Muscle layer of duodenum (tissue), 2 donors: ENCODE data around the gene OPCML.

Experiments
- H3K27ac ChIP-seq: one replicate; pipeline ENCODE4 v1.7.0; 2013; ENCODE audit warnings: mild to moderate bottlenecking, low read length
- H3K27me3 ChIP-seq: one replicate; pipeline ENCODE4 v1.7.0; 2013; ENCODE audit warnings: low read depth, mild to moderate bottlenecking, control low read depth, low read length
- H3K36me3 ChIP-seq, 2 donors: one replicate each; pipeline ENCODE4 v1.7.0; 2013; ENCODE audit warnings: low read length in 2 of 2, control low read depth in 1 of 2, mild to moderate bottlenecking in 1 of 2; ENCODE audit not compliant: insufficient read depth in 2 of 2, control insufficient read depth in 1 of 2
- H3K4me1 ChIP-seq, 2 donors: one replicate each; pipeline ENCODE4 v1.7.0; 2013; ENCODE audit warnings: low read length in 2 of 2, mild to moderate bottlenecking in 2 of 2, control low read depth in 1 of 2, moderate library complexity in 1 of 2; ENCODE audit not compliant: insufficient read depth in 2 of 2, control insufficient read depth in 1 of 2
- H3K4me3 ChIP-seq, 2 donors: one replicate each; pipeline ENCODE4 v1.7.0; 2013; ENCODE audit warnings: low read length in 2 of 2, low read depth in 1 of 2, mild to moderate bottlenecking in 1 of 2
- H3K9me3 ChIP-seq, 2 donors: one replicate each; pipeline ENCODE4 v1.7.0; 2013; ENCODE audit warnings: low read length in 2 of 2, control low read depth in 1 of 2, mild to moderate bottlenecking in 1 of 2; ENCODE audit not compliant: control insufficient read depth in 1 of 2
- donor health status: healthy.

Gene OPCML

GRCh38 chr11:133516845-133517244 lies 15.5 kb downstream of the OPCML start:
- Histone ChIP-seq H3K36me3 (no peaks in the 10 kb centered on the region), H3K27ac (no peak overlapping the region), H3K4me1 (no peaks in the 10 kb centered on the region), H3K4me3 (no peak overlapping the region), H3K27me3 (no peaks in the 10 kb centered on the region), H3K9me3 (no peaks in the 10 kb centered on the region)

- Histone ChIP-seq H3K4me1 (no peaks in the 10 kb centered on the region), H3K27ac (no peak overlapping the region), H3K4me3 (no peak overlapping the region)
Measured at GRCh38 chr11:133515107-133515506, 17.2 kb downstream of the OPCML start.

GRCh38 chr11:133509924-133510697 lies 22.2 kb downstream of the OPCML start:
- no peaks in the 10 kb centered on the region for H3K4me1 ChIP-seq
- H3K36me3 ChIP-seq = no peaks in the 10 kb centered on the region
- H3K27ac ChIP-seq = no peak overlapping the region
- no peak overlapping the region for H3K4me3 ChIP-seq
- no peaks in the 10 kb centered on the region for H3K27me3 ChIP-seq
- no peaks in the 10 kb centered on the region for H3K9me3 ChIP-seq

More at GRCh38 chr11:133515107-133515506, 17.2 kb downstream of the OPCML start:
- no peaks in the 10 kb centered on the region for H3K36me3 ChIP-seq
- no peaks in the 10 kb centered on the region for H3K27me3 ChIP-seq
- H3K9me3 ChIP-seq = no peaks in the 10 kb centered on the region

- Histone ChIP-seq H3K4me1 (no peaks in the 10 kb centered on the region), H3K4me3 (no peak overlapping the region), H3K36me3 (no peaks in the 10 kb centered on the region), H3K27me3 (no peaks in the 10 kb centered on the region), H3K27ac (no peak overlapping the region), H3K9me3 (no peaks in the 10 kb centered on the region)
Measured at GRCh38 chr11:133508468-133508867, 23.8 kb downstream of the OPCML start.

GRCh38 chr11:133507185-133507584 lies 25.1 kb downstream of the OPCML start:
- H3K27ac ChIP-seq = no peak overlapping the region

GRCh38 chr11:133506551-133507094 lies 25.7 kb downstream of the OPCML start:
- no peaks in the 10 kb centered on the region for H3K4me1 ChIP-seq
- no peak overlapping the region for H3K4me3 ChIP-seq
- H3K27me3 ChIP-seq = no peaks in the 10 kb centered on the region
- no peaks in the 10 kb centered on the region for H3K9me3 ChIP-seq
- H3K36me3 ChIP-seq = no peaks in the 10 kb centered on the region
- no peak overlapping the region for H3K27ac ChIP-seq

More at GRCh38 chr11:133507185-133507584, 25.1 kb downstream of the OPCML start:
- Histone ChIP-seq H3K4me1 (no peaks in the 10 kb centered on the region), H3K36me3 (no peaks in the 10 kb centered on the region), H3K27me3 (no peaks in the 10 kb centered on the region), H3K4me3 (no peak overlapping the region), H3K9me3 (no peaks in the 10 kb centered on the region)

- H3K4me3 ChIP-seq = no peak overlapping the region
- H3K4me1 ChIP-seq = no peaks in the 10 kb centered on the region
- H3K27me3 ChIP-seq = no peaks in the 10 kb centered on the region
- H3K36me3 ChIP-seq = no peaks in the 10 kb centered on the region
- no peaks in the 10 kb centered on the region for H3K9me3 ChIP-seq
- H3K27ac ChIP-seq = no peak overlapping the region
Measured at GRCh38 chr11:133506023-133506422, 26.3 kb downstream of the OPCML start.

GRCh38 chr11:133504906-133505305 lies 27.4 kb downstream of the OPCML start:
- Histone ChIP-seq H3K4me1 (no peaks in the 10 kb centered on the region), H3K27me3 (no peaks in the 10 kb centered on the region), H3K4me3 (no peak overlapping the region), H3K27ac (no peak overlapping the region), H3K36me3 (no peaks in the 10 kb centered on the region), H3K9me3 (no peaks in the 10 kb centered on the region)

GRCh38 chr11:133503776-133504175 lies 28.5 kb downstream of the OPCML start:
- H3K4me1 ChIP-seq = no peaks in the 10 kb centered on the region
- no peaks in the 10 kb centered on the region for H3K36me3 ChIP-seq
- no peak overlapping the region for H3K27ac ChIP-seq
- H3K9me3 ChIP-seq = no peaks in the 10 kb centered on the region
- H3K4me3 ChIP-seq = no peak overlapping the region
- H3K27me3 ChIP-seq = no peaks in the 10 kb centered on the region

GRCh38 chr11:133503236-133503635 lies 29.1 kb downstream of the OPCML start:
- H3K4me3 ChIP-seq = no peak overlapping the region
- H3K4me1 ChIP-seq = no peaks in the 10 kb centered on the region
- no peaks in the 10 kb centered on the region for H3K36me3 ChIP-seq
- no peaks in the 10 kb centered on the region for H3K9me3 ChIP-seq
- no peak overlapping the region for H3K27ac ChIP-seq
- H3K27me3 ChIP-seq = no peaks in the 10 kb centered on the region

GRCh38 chr11:133501643-133502539 lies 30.4 kb downstream of the OPCML start:
- Histone ChIP-seq H3K4me3 (no peak overlapping the region), H3K27me3 (no peaks in the 10 kb centered on the region), H3K9me3 (no peaks in the 10 kb centered on the region), H3K27ac (no peak overlapping the region), H3K36me3 (no peaks in the 10 kb centered on the region), H3K4me1 (no peaks in the 10 kb centered on the region)
